HepG2 (cell line): ENCODE measurements around the gene DPM2. TPM values are rescaled to one million over a fixed set of nuclear protein-coding genes. Genes with fewer than 3 reads are reported as not detected.

Source experiments
- BATF2 ChIP-seq: sonication (generic); formaldehyde crosslinking; IDR thresholded peaks from 2 replicates; pipeline ENCODE4 v1.8.0; 2022; ENCODE audit warnings: mild to moderate bottlenecking, missing genetic modification reagents, moderate library complexity
- FOXP1 ChIP-seq, 2 experiments: fragments of 450-650 bp in 1 of 2; IDR thresholded peaks; 2 replicates each; pipeline ENCODE4 v1.6.1; 2017 to 2018; ENCODE audit warnings: antibody characterized with exemption in 1 of 2
- FOXP4 ChIP-seq: sonication (generic); formaldehyde crosslinking; IDR thresholded peaks from 2 replicates; pipeline ENCODE4 v1.4.0; 2020; ENCODE audit warnings: missing genetic modification reagents
- GMEB2 ChIP-seq: IDR thresholded peaks from 2 replicates; pipeline ENCODE4 v1.6.1; 2016; ENCODE audit warnings: missing biosample characterization, missing genetic modification reagents, low read depth
- HOXA3 ChIP-seq: sonication (generic); formaldehyde crosslinking; IDR thresholded peaks from 2 replicates; pipeline ENCODE4 v1.5.0; 2020; ENCODE audit warnings: missing genetic modification reagents
- NR2F6 ChIP-seq, 2 experiments: IDR thresholded peaks; 2 replicates each; pipeline ENCODE4 v1.6.1; 2016; ENCODE audit warnings: antibody characterized with exemption in 1 of 2, mild to moderate bottlenecking in 1 of 2
- TMF1 ChIP-seq: sonication (generic); formaldehyde crosslinking; IDR thresholded peaks from 2 replicates; pipeline ENCODE4 v1.8.1; 2022; ENCODE audit warnings: low read depth, missing genetic modification reagents
- TRAFD1 ChIP-seq: sonication (generic); formaldehyde crosslinking; IDR thresholded peaks from 2 replicates; pipeline ENCODE4 v1.5.1; 2020; ENCODE audit warnings: missing genetic modification reagents, mild to moderate bottlenecking, borderline replicate concordance
- XRCC5 ChIP-seq: fragments of 200-400 bp; formaldehyde crosslinking; optimal IDR thresholded peaks from 2 replicates; pipeline ENCODE3; 2017; ENCODE audit warnings: mild to moderate bottlenecking, low read length
- ZBTB37 ChIP-seq: sonication (generic); formaldehyde crosslinking; IDR thresholded peaks from 2 replicates; pipeline ENCODE4 v1.4.0; 2020; ENCODE audit warnings: mild to moderate bottlenecking, missing genetic modification reagents
- ZNF30 ChIP-seq: sonication (generic); formaldehyde crosslinking; IDR thresholded peaks from 2 replicates; pipeline ENCODE4 v1.5.0; 2020; ENCODE audit warnings: mild to moderate bottlenecking, missing genetic modification reagents
- ZNF362 ChIP-seq: sonication (generic); formaldehyde crosslinking; IDR thresholded peaks from 2 replicates; pipeline ENCODE4 v1.4.0; 2020; ENCODE audit warnings: missing genetic modification reagents, mild to moderate bottlenecking, borderline replicate concordance
- ZNF639 ChIP-seq: conservative IDR thresholded peaks from 2 replicates; pipeline ENCODE4 v1.6.1; 2018; ENCODE audit warnings: missing genetic modification reagents
- ZNF83 ChIP-seq: sonication (generic); formaldehyde crosslinking; IDR thresholded peaks from 2 replicates; pipeline ENCODE4 v1.4.0; 2020; ENCODE audit warnings: missing genetic modification reagents, mild to moderate bottlenecking, borderline replicate concordance
- ZSCAN5A ChIP-seq: sonication (generic); formaldehyde crosslinking; IDR thresholded peaks from 2 replicates; pipeline ENCODE4 v1.8.0; 2022; ENCODE audit warnings: mild to moderate bottlenecking, missing genetic modification reagents, borderline replicate concordance
- polyA plus RNA-seq, 8 experiments: library from polyadenylated mRNA; depleted of rRNA in 3 of 8; stranded (reverse) in 7 of 8; unstranded in 1 of 8; fragments of >200 nt; fragmentation: Illumina TruSeq in 4 of 8; extraction: Trizol in 4 of 8; gene quantifications; 2 replicates each; pipeline versions ENCODE4 v1.2.1 to v1.2.3, GENCODE V29; 2011 to 2016; ENCODE audit warnings: low read depth in 4 of 8, missing spikeins in 1 of 8, mixed read lengths in 1 of 8; ENCODE audit not compliant: insufficient read depth in 1 of 8
- total RNA-seq, 5 experiments: library from RNA; depleted of rRNA; stranded (reverse); fragments of >200 nt; fragmentation: Illumina TruSeq; extraction: Trizol; gene quantifications; 2 replicates each; pipeline ENCODE4 v1.2.3, GENCODE V29; 2016; ENCODE audit warnings: low read depth in 1 of 5

The DPM2 gene
- total and polyA plus RNA-seq, 2 of the 13 experiments (the other 11 are each of a cell fraction or from before 2014, with no cell fraction given): 24.8 to 35.3 TPM

GRCh38 chr9:127897193-127897692 is 40.4 kb downstream of the DPM2 start (continued):
- TF ChIP-seq FOXP4 (CRISPR knock-in tag) (peak; percentile 80), GMEB2 (CRISPR knock-in tag) (no peak), ZNF83 (CRISPR knock-in tag) (no peak), TRAFD1 (CRISPR knock-in tag) (no peak), HOXA3 (CRISPR knock-in tag) (no peak; the same call in 1 of the 2 replicates), FOXP1 (IDR thresholded peaks at IDR 0.05) (no peak), FOXP1 (CRISPR knock-in tag; IDR thresholded peaks at IDR 0.05) (peak; percentile 83), NR2F6 (IDR thresholded peaks at IDR 0.05) (peak; percentile 86), NR2F6 (CRISPR knock-in tag; IDR thresholded peaks at IDR 0.05) (peak; percentile 91), ZBTB37 (CRISPR knock-in tag) (0 out of 2 replicates have a peak, but pooled peaks have one; percentile 23), TMF1 (CRISPR knock-in tag) (0 out of 2 replicates have a peak, but pooled peaks have one; percentile 18), ZSCAN5A (no peak), ZNF362 (CRISPR knock-in tag) (no peak), ZNF30 (no peak), XRCC5 (no peak), ZNF639 (no peak), BATF2 (no peak)
